ENCODE measurements around the gene MLANA.

DNA sequence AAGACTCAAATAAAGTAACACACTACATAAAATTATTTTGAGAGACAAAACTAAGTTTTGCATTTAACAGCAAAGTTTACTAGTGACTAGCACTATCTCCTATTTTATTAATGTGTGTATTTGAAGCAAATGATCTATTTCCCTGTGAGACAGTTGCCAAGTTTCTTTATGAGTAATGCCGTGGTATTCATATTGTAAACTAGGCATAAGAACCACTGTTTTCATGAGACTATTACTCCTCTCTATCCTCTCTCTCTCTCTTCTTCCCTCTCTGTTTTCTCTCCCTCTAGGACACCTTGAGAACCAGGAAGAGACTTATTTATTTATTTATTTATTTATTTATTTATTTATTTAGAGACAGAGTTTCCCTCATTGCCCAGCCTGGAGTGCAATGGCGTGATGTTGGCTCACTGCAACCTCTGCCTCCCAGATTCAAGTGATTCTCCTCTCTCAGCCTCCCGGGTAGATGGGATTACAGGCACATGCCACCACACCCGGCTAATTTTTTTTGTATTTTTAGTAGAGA is 61.1 kb downstream of the MLANA start:
- TF ChIP-seq, protein P1, sequence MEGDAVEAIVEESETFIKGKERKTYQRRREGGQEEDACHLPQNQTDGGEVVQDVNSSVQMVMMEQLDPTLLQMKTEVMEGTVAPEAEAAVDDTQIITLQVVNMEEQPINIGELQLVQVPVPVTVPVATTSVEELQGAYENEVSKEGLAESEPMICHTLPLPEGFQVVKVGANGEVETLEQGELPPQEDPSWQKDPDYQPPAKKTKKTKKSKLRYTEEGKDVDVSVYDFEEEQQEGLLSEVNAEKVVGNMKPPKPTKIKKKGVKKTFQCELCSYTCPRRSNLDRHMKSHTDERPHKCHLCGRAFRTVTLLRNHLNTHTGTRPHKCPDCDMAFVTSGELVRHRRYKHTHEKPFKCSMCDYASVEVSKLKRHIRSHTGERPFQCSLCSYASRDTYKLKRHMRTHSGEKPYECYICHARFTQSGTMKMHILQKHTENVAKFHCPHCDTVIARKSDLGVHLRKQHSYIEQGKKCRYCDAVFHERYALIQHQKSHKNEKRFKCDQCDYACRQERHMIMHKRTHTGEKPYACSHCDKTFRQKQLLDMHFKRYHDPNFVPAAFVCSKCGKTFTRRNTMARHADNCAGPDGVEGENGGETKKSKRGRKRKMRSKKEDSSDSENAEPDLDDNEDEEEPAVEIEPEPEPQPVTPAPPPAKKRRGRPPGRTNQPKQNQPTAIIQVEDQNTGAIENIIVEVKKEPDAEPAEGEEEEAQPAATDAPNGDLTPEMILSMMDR (IDR thresholded peaks at IDR 0.05) = no peak
- TF ChIP-seq EP300 (IDR thresholded peaks at IDR 0.05) (no peak), POLR2A (IDR thresholded peaks at IDR 0.05) (no peak)

All from sigmoid colon (tissue), 4 donors.